COR-L47 (cell line): ENCODE data around the gene EFCC1.
A peak's percentile ranks its signal among the peaks of the same experiment; 100 is the strongest.

ENCODE experiments used
- DNase-seq: peaks from one replicate; lab custom pipeline; 2025; lab: John Stamatoyannopoulos, UW

Gene EFCC1

GRCh38 chr3:129032716-129033115, 31.6 kb downstream of the EFCC1 start:
- no peak for DNase-seq

GRCh38 chr3:129033151-129033550, 32.0 kb downstream of the EFCC1 start:
- DNase-seq = no peak

DNA sequence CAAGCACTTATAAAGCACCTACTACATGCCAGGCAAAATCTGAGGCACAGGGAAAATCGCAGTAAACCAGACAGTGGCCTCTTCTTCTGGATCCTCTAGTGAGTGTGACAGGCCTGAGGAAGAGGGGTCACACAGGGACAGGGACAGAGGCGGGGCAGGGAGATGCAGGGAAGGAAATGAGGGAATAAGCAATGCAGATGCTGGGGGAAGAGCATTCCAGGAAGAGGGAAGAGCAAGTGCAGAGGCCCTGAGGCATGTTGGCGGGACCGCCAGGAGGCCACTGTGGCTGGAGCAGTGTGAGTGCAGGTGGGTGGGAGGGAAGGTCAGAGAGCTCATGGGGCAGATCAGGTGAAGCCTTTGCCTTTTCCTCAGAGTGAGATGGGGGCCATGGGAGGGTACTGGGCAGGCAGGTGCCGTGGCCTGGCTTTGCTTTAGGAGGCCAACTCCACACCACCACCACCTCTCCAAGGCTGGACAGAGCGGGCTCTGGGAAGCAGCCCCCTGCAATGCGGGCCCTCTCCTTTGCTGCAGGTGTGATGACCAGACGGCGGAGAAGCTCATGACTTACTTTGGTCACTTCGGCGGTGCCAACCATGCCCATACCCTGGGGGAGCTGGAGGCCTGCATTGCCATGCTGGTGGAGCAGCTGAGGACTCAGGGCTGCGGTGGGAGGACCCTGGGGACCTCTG, 32.7 kb downstream of the EFCC1 start:
- DNase-seq = no peak

GRCh38 chr3:129034642-129035041, 33.5 kb downstream of the EFCC1 start:
- DNase-seq = no peak

DNA sequence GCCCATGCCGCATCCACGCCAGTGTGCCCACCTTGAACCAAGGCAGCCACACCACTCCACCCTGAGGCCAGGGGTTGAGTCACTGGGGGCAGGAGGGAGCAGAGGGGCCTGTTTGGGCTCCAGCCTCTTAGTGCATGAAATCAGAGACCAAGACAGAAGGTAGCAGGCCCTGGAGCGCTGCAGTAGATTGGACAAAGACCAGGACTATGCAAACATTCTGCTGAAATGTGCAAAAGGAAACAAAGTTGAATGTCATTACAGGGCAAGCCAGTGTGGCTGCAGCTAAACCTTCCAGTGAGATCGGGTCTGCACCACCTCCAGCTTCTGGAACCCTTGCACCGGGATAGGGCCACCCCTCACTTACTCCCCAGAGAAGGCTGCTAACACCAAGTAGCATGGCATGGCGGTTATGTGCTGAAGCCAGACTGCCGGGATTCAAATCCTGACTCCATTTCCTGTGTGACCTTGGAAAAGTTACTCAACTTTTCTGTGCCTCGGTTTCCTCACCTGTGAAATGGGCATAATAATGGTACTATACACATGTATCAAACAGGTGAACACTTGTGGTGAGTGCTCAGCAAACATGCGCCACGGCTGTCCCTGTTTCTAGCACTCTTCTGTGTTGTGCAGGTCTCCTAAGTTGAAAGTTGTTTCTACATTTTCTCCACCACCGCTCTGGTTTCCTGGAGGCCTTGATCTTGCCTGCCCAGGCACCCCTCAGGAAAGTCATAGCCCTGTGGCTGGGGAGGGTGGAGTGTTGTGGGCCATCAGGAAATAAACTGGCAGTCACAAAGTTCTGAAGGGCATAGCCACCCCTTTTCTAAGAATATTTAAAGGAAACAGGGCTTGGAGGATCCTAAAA, 34.5 kb downstream of the EFCC1 start:
- DNase-seq = no peak

GRCh38 chr3:129036222-129037092, 35.4 kb downstream of the EFCC1 start:
- DNase-seq = no peak

GRCh38 chr3:129037093-129037419, 36.0 kb downstream of the EFCC1 start:
- no peak for DNase-seq

DNA sequence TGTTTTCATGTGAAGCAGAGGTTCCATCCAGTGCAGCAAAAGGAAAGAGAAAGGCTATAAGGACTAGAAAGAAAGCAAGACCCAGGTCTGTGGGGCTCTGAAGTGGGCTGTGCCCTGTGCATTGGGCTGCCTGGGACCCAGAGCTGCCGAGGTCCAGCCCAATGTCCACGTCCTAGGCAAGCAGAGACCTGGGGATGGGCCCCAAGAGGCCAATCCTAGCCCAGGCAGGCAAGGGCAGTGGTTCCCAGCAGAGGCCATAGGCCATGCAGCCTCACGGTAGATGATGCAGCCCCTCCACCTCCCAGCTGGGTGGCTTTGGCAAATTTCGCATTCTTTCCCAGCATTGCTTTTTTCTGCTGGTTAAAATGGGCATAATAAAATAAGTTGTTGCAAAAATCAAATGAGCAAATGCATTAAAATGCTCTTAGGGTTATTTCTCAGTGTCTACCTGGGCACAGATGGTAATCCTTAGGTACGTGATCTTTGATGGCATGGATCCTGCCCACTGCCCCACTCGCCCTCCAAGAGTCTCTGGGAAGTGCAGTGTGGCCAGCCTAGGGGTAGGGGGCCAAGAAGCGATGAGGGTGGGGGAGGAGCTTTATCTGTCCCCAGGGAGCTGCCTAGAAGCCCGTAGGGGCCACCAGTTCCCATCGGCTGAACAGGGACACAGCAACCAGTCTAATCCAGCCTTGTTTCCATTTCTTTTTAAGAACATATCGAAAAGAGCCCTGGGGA, 37.2 kb downstream of the EFCC1 start:
- DNase-seq = no peak

DNA sequence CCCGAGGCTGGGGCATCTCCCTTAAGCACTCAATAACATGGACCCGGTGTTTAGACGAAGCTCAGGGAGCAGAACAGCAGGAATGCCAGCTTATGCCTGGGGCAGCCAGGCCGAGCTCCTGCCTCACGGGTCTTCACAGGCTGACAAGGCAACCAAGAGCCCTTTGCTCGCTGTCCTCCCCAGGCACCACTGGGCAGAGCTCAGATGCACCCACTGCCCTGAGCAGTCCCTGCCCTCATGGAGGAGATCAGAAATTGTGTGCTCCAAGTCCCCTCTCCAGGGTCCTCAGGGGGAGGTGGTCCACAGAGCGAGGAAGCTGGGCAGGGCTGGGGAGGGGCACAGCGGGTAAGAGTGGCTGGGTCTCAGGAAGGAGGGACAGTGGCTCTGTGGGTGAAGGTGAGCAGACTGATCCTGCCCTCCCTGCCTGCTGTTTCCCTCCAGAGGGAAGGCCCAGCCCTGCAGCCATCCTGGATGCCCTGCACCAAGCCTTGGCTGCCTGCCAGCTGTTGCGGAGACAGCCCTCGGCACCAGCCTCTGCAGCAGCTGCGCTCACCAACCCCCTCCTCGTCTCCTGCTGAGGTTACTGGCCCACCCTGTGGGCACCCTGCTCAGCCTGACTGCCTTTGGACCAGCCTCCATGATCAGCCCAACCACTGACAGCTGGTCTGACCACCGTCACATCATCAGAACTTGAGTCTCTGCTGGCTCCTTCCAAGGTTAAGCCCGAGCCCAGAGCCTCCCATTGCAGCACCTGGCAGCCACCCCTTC, 38.4 kb downstream of the EFCC1 start:
- DNase-seq = peak; percentile 98

DNA sequence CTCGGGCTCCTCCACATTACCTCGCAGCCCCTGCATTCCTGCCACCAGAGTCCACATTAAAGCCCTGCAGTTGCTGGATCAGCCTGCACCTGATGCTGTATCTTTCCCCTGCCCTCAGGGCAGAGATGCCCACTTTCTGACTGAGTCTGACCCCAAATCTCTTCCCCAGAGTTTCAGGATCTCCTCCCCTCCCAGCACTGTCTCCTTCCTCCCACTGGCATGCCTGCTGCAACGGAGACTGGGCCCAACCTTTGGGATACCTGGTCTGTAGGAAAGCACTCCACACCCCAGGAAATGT, 38.9 kb downstream of the EFCC1 start:
- DNase-seq = no peak

DNA sequence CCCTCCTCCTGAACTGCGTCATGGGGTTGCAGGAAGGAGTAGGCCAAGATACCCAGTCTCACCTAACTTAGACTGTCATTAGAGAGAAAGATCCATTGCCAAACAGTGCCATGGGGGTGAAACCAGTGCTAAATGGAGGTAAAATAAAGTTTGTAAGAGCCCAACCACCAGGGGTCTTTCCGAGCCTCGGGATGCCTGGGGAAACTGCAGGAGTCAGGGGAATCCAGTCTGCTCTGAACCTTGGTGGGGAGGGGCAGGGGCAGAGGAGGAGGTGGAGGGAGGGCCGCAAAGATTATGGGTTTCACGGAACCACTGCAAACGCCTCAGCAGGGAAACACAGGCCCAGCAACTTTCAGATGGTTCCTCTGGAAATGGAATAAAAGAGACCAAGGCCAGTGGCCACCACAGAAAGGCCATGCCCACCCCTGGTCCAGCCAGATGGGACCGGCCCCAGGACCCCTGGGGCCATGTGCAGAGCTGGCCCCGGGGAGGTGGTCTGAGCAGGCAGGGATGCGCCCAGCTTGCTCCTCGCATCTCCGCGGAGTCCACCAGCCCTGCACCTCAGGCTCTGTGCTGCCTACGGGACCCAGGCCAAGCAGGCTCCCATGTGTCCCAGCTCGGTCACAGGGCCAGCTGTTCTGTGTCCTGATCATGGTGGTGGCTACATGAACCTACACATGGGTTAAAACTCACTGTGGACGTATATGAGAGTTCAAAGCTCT, 39.6 kb downstream of the EFCC1 start:
- no peak for DNase-seq

GRCh38 chr3:129045675-129046036, 44.6 kb downstream of the EFCC1 start:
- no peak for DNase-seq

- no peak for DNase-seq
These were observed 45.1 kb downstream of the EFCC1 start for GRCh38 chr3:129046037-129046731.

GRCh38 chr3:129046732-129047552, 45.8 kb downstream of the EFCC1 start:
- DNase-seq = no peak

DNA sequence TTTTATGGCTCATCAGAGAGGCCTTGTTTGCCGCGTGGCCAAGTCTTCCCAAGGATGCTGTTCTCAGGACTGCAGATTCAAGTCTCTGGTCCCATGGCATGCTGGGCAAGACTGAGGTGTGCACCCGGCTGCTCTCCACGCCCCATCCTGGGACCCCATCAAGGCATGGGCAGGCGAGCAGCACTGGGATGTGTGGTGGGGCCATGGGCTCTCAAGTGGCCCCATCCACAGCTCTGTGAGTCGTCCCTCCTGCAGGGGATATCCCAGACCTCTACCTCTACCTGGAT, 46.4 kb downstream of the EFCC1 start:
- no peak for DNase-seq

DNA sequence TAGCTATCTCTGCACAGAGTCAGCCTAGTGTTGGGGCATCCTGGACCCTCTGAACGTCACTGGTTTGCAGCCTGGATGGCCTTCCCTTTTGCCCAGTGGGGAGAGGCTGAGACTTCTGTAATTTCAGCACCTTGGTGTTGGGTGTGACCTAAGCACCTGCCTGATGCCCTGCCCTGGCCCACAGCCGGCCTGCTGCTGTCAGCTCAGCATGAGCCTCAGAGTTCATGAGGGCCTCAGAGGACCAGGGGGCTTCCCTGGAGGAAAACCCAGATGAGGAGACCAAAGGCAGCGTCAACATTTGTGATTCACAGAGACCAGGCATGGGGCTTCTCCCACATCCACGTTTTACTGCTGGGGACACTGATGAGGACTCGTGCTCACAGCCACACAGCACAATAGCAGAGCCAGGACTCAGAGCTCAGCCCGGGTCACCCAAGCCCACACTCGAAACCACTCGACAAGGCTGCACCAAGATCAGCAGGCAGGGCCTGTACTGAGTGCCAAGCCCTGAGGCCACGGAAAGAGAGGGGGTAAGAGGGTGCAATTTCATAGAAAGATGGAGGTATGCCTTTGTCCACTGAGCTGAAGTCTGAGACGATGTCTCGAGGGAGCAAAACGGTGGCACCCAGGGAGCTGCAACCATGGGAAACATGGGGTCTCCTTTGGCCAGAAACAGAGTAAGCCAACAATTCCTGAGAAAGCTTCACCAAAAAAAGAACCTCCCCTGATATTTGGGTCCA, 49.6 kb downstream of the EFCC1 start:
- no peak for DNase-seq

- no peak for DNase-seq
These were observed 50.8 kb downstream of the EFCC1 start for GRCh38 chr3:129051871-129052340.

GRCh38 chr3:129052675-129053074, 51.6 kb downstream of the EFCC1 start:
- peak; percentile 54 for DNase-seq
